Loucy (cell line): ENCODE results near the gene SSX2IP.

Experiments
- EZH2phosphoT487 ChIP-seq: fragments of 200-600 bp; IDR thresholded peaks from 2 replicates; pipeline ENCODE4 v1.6.1; 2018; ENCODE audit warnings: antibody characterized with exemption, mild to moderate bottlenecking, moderate library complexity, borderline replicate concordance
- TF ChIP-seq, protein P1 (sequence below): fragments of 200-600 bp; sonication (generic); conservative IDR thresholded peaks from 2 replicates; pipeline ENCODE4 v1.5.1; 2014; ENCODE audit warnings: mild to moderate bottlenecking, antibody characterized with exemption, low read length

- TF ChIP-seq, protein P1, sequence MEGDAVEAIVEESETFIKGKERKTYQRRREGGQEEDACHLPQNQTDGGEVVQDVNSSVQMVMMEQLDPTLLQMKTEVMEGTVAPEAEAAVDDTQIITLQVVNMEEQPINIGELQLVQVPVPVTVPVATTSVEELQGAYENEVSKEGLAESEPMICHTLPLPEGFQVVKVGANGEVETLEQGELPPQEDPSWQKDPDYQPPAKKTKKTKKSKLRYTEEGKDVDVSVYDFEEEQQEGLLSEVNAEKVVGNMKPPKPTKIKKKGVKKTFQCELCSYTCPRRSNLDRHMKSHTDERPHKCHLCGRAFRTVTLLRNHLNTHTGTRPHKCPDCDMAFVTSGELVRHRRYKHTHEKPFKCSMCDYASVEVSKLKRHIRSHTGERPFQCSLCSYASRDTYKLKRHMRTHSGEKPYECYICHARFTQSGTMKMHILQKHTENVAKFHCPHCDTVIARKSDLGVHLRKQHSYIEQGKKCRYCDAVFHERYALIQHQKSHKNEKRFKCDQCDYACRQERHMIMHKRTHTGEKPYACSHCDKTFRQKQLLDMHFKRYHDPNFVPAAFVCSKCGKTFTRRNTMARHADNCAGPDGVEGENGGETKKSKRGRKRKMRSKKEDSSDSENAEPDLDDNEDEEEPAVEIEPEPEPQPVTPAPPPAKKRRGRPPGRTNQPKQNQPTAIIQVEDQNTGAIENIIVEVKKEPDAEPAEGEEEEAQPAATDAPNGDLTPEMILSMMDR = no peak
- no peak for TF ChIP-seq EZH2phosphoT487
Measured at GRCh38 chr1:84690397-84691121, at the start of gene SSX2IP.
